Gastrocnemius medialis (tissue), 4 donors: ENCODE measurements around the gene PSD. TPM values are rescaled to one million over a fixed set of nuclear protein-coding genes. Genes with fewer than 3 reads are reported as not detected.

ENCODE experiments used
- ATAC-seq, 2 donors: fragments of 150-250 bp; one replicate each; pipeline ENCODE4 v1.9.1; 2016
- DNase-seq, 2 donors: peaks; one replicate each; pipeline ENCODE4 v3.0.0-alpha.2; 2019
- H3K27ac ChIP-seq, 4 donors: fragments of 200-600 bp; sonication (generic); 1 replicate in 1 of 4; 2 replicates in 3 of 4; pipeline ENCODE4 v1.5.1; 2016 to 2018; ENCODE audit warnings: mild to moderate bottlenecking in 2 of 4, moderate library complexity in 1 of 4
- H3K27me3 ChIP-seq, 3 donors: fragments of 200-600 bp; sonication (generic) in 2 of 3; 1 replicate in 1 of 3; 2 replicates in 2 of 3; pipeline versions ENCODE4 v1.5.1 to v1.6.0; 2016 to 2019; ENCODE audit warnings: mild to moderate bottlenecking in 1 of 3, moderate library complexity in 1 of 3
- H3K36me3 ChIP-seq, 2 donors: fragments of 200-600 bp; sonication (generic) in 1 of 2; one replicate each; pipeline ENCODE4 v1.5.1; 2017 to 2018
- H3K4me1 ChIP-seq, 2 donors: fragments of 200-600 bp; sonication (generic) in 1 of 2; one replicate each; pipeline ENCODE4 v1.5.1; 2016 to 2017; ENCODE audit warnings: mild to moderate bottlenecking in 2 of 2
- H3K4me3 ChIP-seq, 4 donors: fragments of 200-600 bp; sonication (generic) in 3 of 4; 1 replicate in 1 of 4; 2 replicates in 3 of 4; pipeline ENCODE4 v1.5.1; 2016 to 2019; ENCODE audit warnings: mild to moderate bottlenecking in 2 of 4
- H3K9me3 ChIP-seq, 3 donors: fragments of 200-600 bp; sonication (generic) in 2 of 3; 1 replicate in 1 of 3; 2 replicates in 2 of 3; pipeline ENCODE4 v1.5.1; 2016 to 2019
- POLR2A ChIP-seq, 2 donors: fragments of 450-650 bp; IDR thresholded peaks; one replicate each; pipeline ENCODE4 v1.6.1; 2017; ENCODE audit warnings: antibody characterized with exemption in 2 of 2, mild to moderate bottlenecking in 2 of 2, moderate library complexity in 2 of 2
- in situ Hi-C, 4 donors: fragments of 200-750 bp; cut with MboI; loops; one replicate each; pipeline versions ENCODE4 v1.15.0 to v1.8.0; 2017; ENCODE audit warnings: low sequenced_read_pairs in 4 of 4
- intact Hi-C: fragments of 100-400 bp; cut with DNase I; formaldehyde crosslinking; loops from one replicate; pipeline ENCODE4 v1.15.1; 2023; ENCODE audit warnings: low total_unique reads
- total RNA-seq, 4 donors: library from RNA; depleted of rRNA; stranded (reverse); fragments of >200 nt; gene quantifications; one replicate each; pipeline versions ENCODE4 v1.1.0 to v1.2.3, GENCODE V29; 2016
- TF ChIP-seq, protein P1 (sequence below), 5 experiments: fragments of 450-650 bp in 3 of 5; fragments of 200-600 bp in 2 of 5; sonication (generic) in 2 of 5; IDR thresholded peaks in 4 of 5; conservative IDR thresholded peaks in 1 of 5; 1 replicate in 4 of 5; 2 replicates in 1 of 5; pipeline ENCODE4 v1.5.1; 2016 to 2019; ENCODE audit warnings: antibody characterized with exemption in 5 of 5, mild to moderate bottlenecking in 3 of 5, moderate library complexity in 3 of 5

Gene PSD
- total RNA-seq, 4 donors from 2014 or later = 0.35 to 2.6 TPM; not detected in 2

DNA sequence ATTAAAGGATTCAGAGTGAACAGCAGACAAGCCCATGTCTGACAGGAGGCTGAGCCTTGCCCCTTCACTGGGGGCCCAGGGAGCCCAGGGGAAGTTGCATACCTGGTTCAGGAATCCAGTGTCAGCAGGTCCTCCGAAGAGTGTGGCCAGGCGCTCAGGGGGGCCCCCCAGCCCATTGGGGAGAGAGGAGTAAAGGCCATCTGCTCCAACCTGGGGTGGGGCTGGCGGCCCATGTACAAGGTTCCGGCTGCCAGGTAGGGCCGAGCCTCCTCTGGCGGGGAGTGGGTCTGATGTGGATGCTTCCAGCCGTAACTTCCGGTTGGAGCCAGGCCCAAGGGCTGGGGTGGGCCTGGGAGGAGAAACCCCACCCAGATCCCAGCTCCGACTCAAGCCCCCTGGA is 2.3 kb downstream of the PSD start:
- Histone ChIP-seq H3K4me1 (peaks cover 16% of the 10 kb centered on the region in 2 donors), H3K36me3 (no peaks in the 10 kb centered on the region), H3K27me3 (peaks cover 50 to 74% (median 58%) of the 10 kb centered on the region in 3 donors), H3K4me3 (no peak overlapping the region), H3K9me3 (no peaks in the 10 kb centered on the region), H3K27ac (no peak overlapping the region)
- no peak for DNase-seq
- ATAC-seq = no peak
- intact Hi-C loops (no loop called here), in situ Hi-C loops (no loop called here)
- no peak for TF ChIP-seq POLR2A (IDR thresholded peaks at IDR 0.05)
- TF ChIP-seq, protein P1, sequence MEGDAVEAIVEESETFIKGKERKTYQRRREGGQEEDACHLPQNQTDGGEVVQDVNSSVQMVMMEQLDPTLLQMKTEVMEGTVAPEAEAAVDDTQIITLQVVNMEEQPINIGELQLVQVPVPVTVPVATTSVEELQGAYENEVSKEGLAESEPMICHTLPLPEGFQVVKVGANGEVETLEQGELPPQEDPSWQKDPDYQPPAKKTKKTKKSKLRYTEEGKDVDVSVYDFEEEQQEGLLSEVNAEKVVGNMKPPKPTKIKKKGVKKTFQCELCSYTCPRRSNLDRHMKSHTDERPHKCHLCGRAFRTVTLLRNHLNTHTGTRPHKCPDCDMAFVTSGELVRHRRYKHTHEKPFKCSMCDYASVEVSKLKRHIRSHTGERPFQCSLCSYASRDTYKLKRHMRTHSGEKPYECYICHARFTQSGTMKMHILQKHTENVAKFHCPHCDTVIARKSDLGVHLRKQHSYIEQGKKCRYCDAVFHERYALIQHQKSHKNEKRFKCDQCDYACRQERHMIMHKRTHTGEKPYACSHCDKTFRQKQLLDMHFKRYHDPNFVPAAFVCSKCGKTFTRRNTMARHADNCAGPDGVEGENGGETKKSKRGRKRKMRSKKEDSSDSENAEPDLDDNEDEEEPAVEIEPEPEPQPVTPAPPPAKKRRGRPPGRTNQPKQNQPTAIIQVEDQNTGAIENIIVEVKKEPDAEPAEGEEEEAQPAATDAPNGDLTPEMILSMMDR (IDR thresholded peaks at IDR 0.05 in 4 of 5, conservative IDR thresholded peaks at IDR 0.05 in 1 of 5) = no peak

DNA sequence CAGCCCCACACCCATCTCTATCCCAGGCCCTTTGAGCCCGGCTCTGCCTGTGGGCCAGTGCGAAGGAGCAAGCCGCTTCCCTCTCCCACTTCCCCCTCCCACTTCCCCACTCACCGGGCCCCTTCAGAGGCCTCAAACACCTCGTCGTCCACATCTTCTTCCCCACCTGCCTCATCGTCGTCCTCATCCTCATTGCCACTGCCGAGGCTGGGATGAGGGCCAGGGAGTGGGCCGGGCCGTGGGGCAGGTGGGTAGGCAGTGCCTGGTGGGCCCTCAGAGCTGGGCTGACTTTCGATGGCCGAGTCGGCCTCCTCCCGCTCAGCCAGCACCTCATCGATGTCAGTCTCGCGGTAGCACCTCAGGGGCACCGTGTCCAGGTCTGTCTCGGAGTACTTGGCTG is 3.8 kb downstream of the PSD start:
- Histone ChIP-seq H3K4me3 (no peak overlapping the region), H3K9me3 (no peaks in the 10 kb centered on the region), H3K4me1 (peaks cover 9% of the 10 kb centered on the region in 2 donors), H3K27ac (no peak overlapping the region), H3K27me3 (peaks cover 64 to 90% (median 73%) of the 10 kb centered on the region in 3 donors), H3K36me3 (no peaks in the 10 kb centered on the region)
- ATAC-seq = no peak
- TF ChIP-seq, protein P1 (IDR thresholded peaks at IDR 0.05 in 4 of 5, conservative IDR thresholded peaks at IDR 0.05 in 1 of 5) = no peak
- no peak for TF ChIP-seq POLR2A (IDR thresholded peaks at IDR 0.05)
- in situ Hi-C loops = no loop called here
- intact Hi-C loops = no loop called here
- no peak for DNase-seq

DNA sequence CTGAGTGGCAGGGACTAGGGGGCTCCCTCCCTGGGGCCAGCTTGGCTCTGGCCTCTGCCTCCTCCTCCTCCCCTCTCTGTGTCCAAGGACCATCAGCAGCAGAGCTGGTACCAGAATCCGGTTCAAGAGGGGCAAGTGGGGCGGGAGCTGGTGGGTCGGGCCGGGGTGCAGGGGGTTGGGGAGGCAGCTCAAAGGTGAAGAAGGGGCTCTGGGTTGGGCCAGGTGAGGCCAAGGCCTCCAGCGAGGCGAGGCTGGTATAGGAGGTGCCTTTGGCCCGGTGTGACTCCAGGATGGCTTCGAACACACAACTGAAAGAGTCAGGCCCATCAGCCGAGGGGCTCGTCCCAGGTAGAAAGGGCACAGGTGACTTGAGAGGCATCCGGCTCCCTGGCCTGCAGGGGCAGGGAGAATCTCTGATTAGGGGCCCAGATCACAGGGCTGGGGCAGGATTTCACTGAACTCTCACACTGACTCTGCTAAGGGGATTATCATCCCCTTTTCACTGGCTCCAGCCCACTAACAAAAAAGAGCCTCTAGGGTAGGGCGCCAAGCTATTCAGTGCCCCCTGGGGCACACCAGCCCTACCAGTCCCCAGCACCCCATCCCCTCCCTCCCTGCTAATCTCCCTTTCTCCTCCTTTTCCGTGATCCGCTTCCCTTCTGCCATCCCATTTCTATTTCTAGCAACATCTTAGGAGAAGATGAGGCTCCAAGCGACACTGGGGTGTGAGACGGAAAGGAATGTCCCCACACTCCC is 4.6 kb downstream of the PSD start:
- in situ Hi-C loops (no loop called here), intact Hi-C loops (no loop called here)
- ATAC-seq (no peak), DNase-seq (no peak)
- peaks cover under 1 to 1% of the 10 kb centered on the region in 2 donors for H3K4me1 ChIP-seq
- no peak overlapping the region for H3K4me3 ChIP-seq
- peaks cover 68 to 95% (median 80%) of the 10 kb centered on the region in 3 donors for H3K27me3 ChIP-seq
- H3K27ac ChIP-seq = no peak overlapping the region
- H3K9me3 ChIP-seq = no peaks in the 10 kb centered on the region
- TF ChIP-seq, protein P1 (IDR thresholded peaks at IDR 0.05 in 4 of 5, conservative IDR thresholded peaks at IDR 0.05 in 1 of 5) = no peak
- TF ChIP-seq POLR2A (IDR thresholded peaks at IDR 0.05) = no peak
- no peaks in the 10 kb centered on the region for H3K36me3 ChIP-seq

DNA sequence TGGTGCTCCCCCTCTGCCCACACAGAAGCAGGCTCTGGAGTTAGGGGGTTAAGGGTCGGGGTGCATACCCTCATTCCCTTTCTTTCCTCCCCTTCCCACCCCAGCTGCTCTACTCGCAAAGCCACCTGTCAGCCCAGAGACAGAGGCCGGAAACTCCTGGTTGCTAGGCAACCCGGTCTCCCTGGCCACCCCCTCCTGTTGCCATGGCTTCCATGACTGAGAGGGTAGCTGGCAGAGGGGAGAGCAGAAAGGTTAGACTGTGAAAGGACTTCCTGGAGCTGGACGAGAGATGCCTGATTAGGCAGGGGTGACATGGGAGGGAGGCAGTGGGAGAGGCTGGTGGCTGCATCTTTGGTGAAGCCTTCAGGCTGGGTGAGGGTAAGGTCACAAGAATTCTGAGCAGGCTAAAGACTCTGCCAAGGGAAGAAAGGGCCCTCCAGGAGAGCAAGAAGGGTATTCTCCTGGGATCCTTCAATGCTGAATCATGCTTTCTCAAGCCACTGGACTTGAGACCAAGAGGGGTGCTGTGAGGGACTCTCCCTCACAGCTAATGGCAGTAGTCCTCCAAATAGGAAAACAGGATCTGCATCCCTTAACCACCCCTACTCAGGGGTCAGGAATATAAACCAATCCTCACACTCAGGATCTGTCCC is 5.4 kb downstream of the PSD start:
- in situ Hi-C loops = no loop called here
- intact Hi-C loops = no loop called here
- no peak for TF ChIP-seq POLR2A (IDR thresholded peaks at IDR 0.05)
- TF ChIP-seq, protein P1 (IDR thresholded peaks at IDR 0.05 in 4 of 5, conservative IDR thresholded peaks at IDR 0.05 in 1 of 5) = no peak
- Histone ChIP-seq H3K36me3 (no peaks in the 10 kb centered on the region), H3K4me3 (no peak overlapping the region), H3K27ac (no peak overlapping the region), H3K4me1 (no peaks in the 10 kb centered on the region), H3K9me3 (no peaks in the 10 kb centered on the region), H3K27me3 (peaks cover 68 to 93% (median 85%) of the 10 kb centered on the region in 3 donors)
- ATAC-seq (no peak), DNase-seq (no peak)
